Measurements from ENCODE around the gene METTL27.

The METTL27 gene

GRCh38 chr7:73820013-73820412 lies 22.3 kb downstream of the METTL27 start:
- H3K27me3 ChIP-seq (ENCODE audit: insufficient read depth, poor library complexity, severe bottlenecking): no peaks in the 10 kb centered on the region
- H3K27ac ChIP-seq (replicated peaks): no peak overlapping the region
- no peak for TF ChIP-seq REST (IDR thresholded peaks at IDR 0.05; ENCODE audit: insufficient replicate concordance, low read depth)
- no peak for TF ChIP-seq SPI1 (IDR thresholded peaks at IDR 0.05; ENCODE audit: borderline replicate concordance, low read depth)
- TF ChIP-seq CTCF (IDR thresholded peaks at IDR 0.05; ENCODE audit: insufficient read depth, low read length): no peak
- no peak for TF ChIP-seq POLR2AphosphoS5 (IDR thresholded peaks at IDR 0.05; ENCODE audit: low read depth)
- TF ChIP-seq GABPA (IDR thresholded peaks at IDR 0.05; ENCODE audit: low read depth): no peak
- no peak for DNase-seq (ENCODE audit: low read depth in 1 of 2, low spot score in 1 of 2)
- no peak overlapping the region for H3K4me3 ChIP-seq (replicated peaks; ENCODE audit: insufficient read depth, low read length)

- no peak overlapping the region for H3K4me3 ChIP-seq (replicated peaks; ENCODE audit: insufficient read depth, low read length)
- H3K27ac ChIP-seq (replicated peaks): no peak overlapping the region
- no peak for DNase-seq (ENCODE audit: low read depth in 1 of 2, low spot score in 1 of 2)
- no peaks in the 10 kb centered on the region for H3K27me3 ChIP-seq (ENCODE audit: insufficient read depth, poor library complexity, severe bottlenecking)
- TF ChIP-seq POLR2AphosphoS5 (IDR thresholded peaks at IDR 0.05; ENCODE audit: low read depth): no peak
- no peak for TF ChIP-seq GABPA (IDR thresholded peaks at IDR 0.05; ENCODE audit: low read depth)
- TF ChIP-seq CTCF (IDR thresholded peaks at IDR 0.05; ENCODE audit: insufficient read depth, low read length): no peak
- no peak for TF ChIP-seq SPI1 (IDR thresholded peaks at IDR 0.05; ENCODE audit: borderline replicate concordance, low read depth)
- no peak for TF ChIP-seq REST (IDR thresholded peaks at IDR 0.05; ENCODE audit: insufficient replicate concordance, low read depth)
Measured at GRCh38 chr7:73817121-73817520, 25.2 kb downstream of the METTL27 start.

- Histone ChIP-seq H3K27me3 (ENCODE audit: insufficient read depth, poor library complexity, severe bottlenecking) (no peaks in the 10 kb centered on the region), H3K27ac (replicated peaks) (no peak overlapping the region), H3K4me3 (replicated peaks; ENCODE audit: insufficient read depth, low read length) (no peak overlapping the region)
- DNase-seq (ENCODE audit: low read depth in 1 of 2, low spot score in 1 of 2): no peak
- TF ChIP-seq POLR2AphosphoS5 (IDR thresholded peaks at IDR 0.05; ENCODE audit: low read depth): no peak
- TF ChIP-seq SPI1 (IDR thresholded peaks at IDR 0.05; ENCODE audit: borderline replicate concordance, low read depth): no peak
- TF ChIP-seq GABPA (IDR thresholded peaks at IDR 0.05; ENCODE audit: low read depth): no peak
- TF ChIP-seq REST (IDR thresholded peaks at IDR 0.05; ENCODE audit: insufficient replicate concordance, low read depth): no peak
- TF ChIP-seq CTCF (IDR thresholded peaks at IDR 0.05; ENCODE audit: insufficient read depth, low read length): no peak
Measured at GRCh38 chr7:73815436-73815835, 26.9 kb downstream of the METTL27 start.
